A673 (cell line): ENCODE measurements around the gene INAVA.

Experiments
- EZH2 ChIP-seq: fragments of 200-600 bp; sonication (generic); IDR thresholded peaks from 2 replicates; pipeline ENCODE4 v1.6.1; 2017; ENCODE audit warnings: borderline replicate concordance, low read depth, mild to moderate bottlenecking, mixed read lengths, antibody characterized with exemption, low read length; ENCODE audit not compliant: poor library complexity, severe bottlenecking
- TF ChIP-seq, protein P1 (sequence below): fragments of 300-800, 200-600 bp; sonication (generic); conservative IDR thresholded peaks from 2 replicates; pipeline ENCODE4 v1.5.1; 2017; ENCODE audit warnings: low read depth, mild to moderate bottlenecking, antibody characterized with exemption, low read length, moderate library complexity, mixed read lengths

DNA sequence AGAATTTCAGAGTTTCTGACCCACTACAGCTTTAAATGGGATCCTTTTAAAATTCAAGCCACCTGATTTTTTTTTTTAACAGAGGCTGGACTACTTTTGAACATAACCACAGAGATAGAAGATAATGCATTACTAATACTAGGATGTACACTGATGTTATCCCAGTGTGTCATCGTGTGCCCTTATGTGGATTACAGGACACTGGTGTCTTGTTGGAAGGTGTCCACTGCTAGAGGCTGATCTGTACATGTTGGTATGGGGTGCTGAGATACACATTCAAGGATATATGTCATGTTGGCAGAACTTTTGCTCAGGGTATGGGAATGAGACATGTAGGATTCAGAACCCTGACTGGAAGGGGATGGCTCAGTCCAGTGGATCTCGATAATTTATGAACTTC lies 56.3 kb downstream of the INAVA start:
- TF ChIP-seq, protein P1, sequence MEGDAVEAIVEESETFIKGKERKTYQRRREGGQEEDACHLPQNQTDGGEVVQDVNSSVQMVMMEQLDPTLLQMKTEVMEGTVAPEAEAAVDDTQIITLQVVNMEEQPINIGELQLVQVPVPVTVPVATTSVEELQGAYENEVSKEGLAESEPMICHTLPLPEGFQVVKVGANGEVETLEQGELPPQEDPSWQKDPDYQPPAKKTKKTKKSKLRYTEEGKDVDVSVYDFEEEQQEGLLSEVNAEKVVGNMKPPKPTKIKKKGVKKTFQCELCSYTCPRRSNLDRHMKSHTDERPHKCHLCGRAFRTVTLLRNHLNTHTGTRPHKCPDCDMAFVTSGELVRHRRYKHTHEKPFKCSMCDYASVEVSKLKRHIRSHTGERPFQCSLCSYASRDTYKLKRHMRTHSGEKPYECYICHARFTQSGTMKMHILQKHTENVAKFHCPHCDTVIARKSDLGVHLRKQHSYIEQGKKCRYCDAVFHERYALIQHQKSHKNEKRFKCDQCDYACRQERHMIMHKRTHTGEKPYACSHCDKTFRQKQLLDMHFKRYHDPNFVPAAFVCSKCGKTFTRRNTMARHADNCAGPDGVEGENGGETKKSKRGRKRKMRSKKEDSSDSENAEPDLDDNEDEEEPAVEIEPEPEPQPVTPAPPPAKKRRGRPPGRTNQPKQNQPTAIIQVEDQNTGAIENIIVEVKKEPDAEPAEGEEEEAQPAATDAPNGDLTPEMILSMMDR, result no peak
- TF ChIP-seq EZH2, result no peak
